Measurements from ENCODE around the gene INPP4B.
A peak's percentile ranks its signal among the peaks of the same experiment; 100 is the strongest.
"Not testable (repeated sequence)": the region's sequence is repeated elsewhere in the genome, so short reads cannot be mapped to it uniquely, and the experiment has no call there.

The INPP4B gene

DNA sequence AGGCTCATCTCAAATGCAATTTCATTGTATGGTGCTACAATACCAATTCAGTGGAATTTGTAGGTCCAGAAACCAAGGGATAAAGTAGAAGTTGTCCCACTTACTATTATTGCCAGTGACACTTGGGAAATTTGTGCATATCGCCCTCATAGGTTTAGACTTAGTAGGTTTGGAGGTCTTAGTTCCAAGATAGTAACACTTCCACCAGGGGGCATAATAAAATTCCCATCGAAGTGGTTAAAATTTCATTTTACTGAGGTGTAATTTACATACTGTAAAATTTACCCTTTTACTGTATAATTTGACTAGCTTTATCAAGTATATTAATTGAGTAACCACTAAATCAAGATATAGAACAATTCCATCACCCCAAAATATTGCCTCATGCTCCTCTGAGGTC lies 174.6 kb downstream of the INPP4B start:
- no peak for DNase-seq

DNA sequence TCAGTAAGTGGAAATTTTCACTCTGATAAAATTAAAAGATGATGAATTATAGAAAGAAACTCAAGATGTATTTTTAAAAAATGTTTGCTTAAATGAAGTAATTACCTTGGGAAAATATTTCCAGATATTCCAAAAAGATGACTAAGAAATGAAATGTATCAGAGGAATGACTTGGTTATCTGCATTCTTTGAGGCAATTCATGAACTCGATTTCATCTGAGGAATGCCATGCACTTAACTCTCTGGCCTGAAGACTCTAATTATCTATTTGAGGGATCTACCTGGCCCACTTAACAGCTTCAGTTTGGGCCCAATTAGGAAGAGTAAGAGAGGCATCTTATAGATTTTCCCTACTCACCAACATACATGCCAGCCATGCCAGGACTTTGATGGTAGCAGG lies 182.3 kb downstream of the INPP4B start:
- no peak for DNase-seq

GRCh38 chr4:142660728-142661127 lies 185.4 kb downstream of the INPP4B start:
- peak in 1 of 2 experiments; percentile 2 for DNase-seq

DNA sequence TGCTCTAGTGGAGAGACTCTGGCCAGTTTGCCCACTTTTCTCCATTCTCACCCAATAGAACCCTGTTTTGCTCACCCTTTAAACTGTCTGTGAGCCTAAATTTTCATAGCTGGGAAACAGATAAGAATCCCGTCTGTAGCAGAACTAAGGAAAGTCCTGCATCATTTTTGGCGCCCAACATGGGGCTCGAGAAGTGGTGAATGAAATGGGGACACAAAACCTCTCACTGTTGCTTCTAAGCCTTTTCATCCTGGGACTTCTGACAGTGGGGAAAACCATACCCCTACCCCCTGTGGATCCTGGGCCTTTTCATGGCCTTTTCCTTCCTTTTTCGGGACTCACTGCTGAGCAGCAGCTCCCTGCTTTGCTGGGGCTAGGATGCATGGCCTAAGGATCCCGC lies 189.9 kb downstream of the INPP4B start:
- DNase-seq = no peak

GRCh38 chr4:142648378-142648777 lies 197.7 kb downstream of the INPP4B start:
- DNase-seq = no peak

GRCh38 chr4:142645475-142646108 lies 200.5 kb downstream of the INPP4B start:
- DNase-seq = no peak

GRCh38 chr4:142644628-142645027 lies 201.5 kb downstream of the INPP4B start:
- not testable (repeated sequence) for DNase-seq

GRCh38 chr4:142637614-142638013 lies 208.5 kb downstream of the INPP4B start:
- DNase-seq = no peak

- no peak for DNase-seq
Observed at GRCh38 chr4:142631836-142632235, 214.3 kb downstream of the INPP4B start.

DNA sequence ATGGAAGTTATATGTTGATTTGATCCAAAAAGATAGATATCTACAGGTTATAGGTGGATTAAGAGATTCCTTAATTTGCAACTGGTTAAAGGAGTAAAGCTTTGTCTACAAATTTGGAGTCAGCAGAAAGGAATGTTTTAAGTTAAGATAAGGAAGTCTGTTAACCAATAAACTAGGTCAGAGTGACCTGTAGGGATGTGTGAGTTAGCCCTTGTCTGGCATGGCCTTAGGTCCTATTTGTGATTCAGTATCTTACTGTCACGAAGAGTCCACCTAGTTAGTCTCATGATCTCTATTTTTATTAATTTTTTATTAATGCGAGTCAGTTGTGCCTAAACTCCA lies 230.8 kb downstream of the INPP4B start:
- DNase-seq = no peak

DNA sequence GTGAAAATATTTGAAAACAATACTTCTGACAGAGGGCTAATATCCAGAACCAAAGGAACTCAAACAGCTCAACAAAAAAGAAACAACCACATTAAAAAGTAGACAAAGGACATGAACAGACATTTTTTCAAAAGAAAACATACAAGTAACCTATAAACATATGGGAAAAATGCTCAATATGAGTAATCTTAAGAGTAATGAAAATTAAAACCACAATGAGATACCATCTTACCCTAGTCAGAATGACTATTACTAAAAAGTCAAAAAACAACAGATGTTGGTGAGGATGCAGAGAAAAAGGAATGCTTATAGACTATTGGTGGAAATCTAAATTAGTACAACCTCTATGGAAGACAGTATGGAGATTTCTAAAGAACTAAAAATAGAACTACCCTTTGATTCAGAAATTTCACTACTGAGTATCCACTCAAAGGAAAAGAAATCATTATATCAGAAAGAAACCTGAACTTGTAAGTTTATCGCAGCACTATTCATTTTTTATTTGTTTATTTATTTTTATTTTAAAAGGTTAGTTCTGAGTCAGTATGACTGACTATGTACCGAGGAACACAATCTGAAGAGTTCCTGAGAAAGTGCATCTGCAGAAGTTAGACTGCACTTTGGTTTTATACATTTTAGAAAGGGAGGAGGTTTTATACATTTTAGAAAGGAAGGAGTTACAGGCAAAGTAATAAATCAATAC lies 231.3 kb downstream of the INPP4B start:
- DNase-seq = no peak

DNA sequence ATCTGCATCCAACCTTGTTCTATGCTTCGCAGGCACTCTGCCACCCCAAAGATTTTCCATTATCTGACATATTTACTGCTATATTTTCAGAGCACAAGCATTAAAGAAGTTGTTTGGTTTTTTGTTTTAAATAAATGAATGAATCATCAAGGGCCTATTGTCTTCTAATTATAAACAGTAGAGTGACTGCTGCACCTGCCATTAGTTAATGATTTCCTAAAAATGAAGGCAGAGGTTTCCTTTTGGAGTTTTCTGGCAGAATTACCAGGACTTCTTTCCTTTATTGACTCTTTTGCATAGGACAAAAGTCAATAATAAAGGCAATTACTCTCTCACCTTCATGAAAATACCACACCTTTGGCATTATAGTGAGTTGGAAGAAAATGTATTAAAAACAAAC lies 238.1 kb downstream of the INPP4B start:
- no peak for DNase-seq

- DNase-seq = no peak
Observed at GRCh38 chr4:142600952-142601351, 245.1 kb downstream of the INPP4B start.

GRCh38 chr4:142598132-142598531 lies 248.0 kb downstream of the INPP4B start:
- no peak for DNase-seq

- no peak for DNase-seq
Observed at GRCh38 chr4:142596595-142596994, 249.5 kb downstream of the INPP4B start.

DNA sequence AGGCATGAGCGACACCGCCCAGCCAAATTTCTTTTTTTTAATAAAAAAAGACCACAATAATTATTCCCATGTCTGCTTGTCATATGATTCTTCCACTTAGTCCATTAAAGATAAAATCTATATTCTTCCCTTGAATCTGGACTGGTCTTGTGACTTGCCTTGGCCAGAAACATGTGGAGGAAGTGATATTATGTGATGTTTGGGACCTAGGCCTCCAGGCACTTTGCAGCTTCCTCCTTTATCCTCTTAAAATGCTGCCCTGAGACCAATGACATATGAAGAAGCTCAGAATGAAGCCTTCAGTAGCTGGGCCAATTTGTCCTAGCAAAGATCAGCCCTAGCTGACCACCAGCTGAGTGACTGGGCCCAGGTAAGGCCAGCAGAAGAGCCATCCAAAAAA lies 250.0 kb downstream of the INPP4B start:
- DNase-seq = no peak

DNA sequence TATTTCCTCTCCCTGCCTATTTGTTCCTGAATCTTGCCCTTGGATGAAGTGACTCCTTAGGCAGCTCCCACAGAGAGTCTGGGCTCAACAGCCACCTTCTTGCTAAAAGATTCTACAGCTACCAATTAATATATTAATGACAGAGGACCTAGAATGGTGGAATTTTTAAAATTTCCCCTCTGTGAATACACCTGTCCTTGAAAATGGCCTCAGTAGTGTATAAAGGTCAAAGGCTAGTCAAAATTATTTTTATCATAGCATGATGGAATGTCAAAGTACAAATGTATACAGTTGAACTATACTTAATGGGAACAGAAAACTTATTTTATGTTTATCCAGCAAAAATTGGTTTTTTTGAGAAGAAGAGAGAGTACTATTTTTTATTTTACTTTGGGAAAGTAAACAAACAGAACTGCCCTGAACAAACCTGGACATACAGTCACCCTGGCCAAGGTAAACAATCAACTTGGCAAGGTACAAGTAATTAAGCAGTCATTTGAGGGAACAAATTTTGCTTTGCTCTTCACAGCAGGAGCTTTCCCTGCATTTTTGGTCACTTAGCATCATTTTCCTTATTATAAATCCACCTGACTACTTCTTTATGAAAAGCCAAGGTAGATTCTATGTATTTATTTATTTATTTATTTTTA lies 250.8 kb downstream of the INPP4B start:
- DNase-seq = no peak

GRCh38 chr4:142585411-142585810 lies 260.7 kb downstream of the INPP4B start:
- DNase-seq = no peak

DNA sequence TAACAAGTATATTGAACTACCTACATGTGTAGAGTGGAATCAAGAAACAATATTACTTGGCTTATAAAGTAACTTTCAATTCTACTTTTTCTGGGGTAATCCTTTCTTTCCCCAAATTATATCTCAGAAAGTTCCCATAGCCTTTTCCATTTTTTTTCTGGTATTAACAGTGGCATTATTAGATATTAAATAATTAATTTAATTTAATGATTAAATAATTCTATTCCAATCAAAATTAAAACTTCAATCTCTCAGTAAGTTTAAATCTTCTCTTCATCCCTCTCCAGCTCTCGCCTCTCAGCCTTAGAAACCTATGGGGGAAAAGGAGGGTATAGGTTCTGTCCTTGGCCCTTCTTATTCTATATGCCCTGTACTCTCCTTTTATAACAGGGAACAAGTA lies 262.4 kb downstream of the INPP4B start:
- no peak for DNase-seq

GRCh38 chr4:142582340-142582739 lies 263.8 kb downstream of the INPP4B start:
- DNase-seq = no peak

DNA sequence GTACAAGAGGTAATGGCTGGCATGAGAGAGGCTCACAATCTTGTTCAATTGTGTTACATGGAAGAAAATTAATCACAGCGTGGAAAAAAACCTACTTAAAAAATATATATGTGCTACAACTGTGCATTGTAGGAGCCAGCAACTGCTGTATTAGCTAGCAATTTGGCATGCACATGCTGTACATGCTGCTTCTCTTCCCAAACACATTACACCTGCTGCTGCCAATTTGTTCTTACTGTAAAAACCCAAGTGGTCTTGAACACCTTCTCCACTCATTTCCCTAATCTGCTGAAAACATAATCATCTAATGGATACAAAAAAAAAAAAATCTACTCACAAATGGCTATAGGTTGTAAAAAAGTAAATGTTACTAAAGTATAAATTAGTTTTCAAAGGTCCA lies 264.2 kb downstream of the INPP4B start:
- no peak for DNase-seq

DNA sequence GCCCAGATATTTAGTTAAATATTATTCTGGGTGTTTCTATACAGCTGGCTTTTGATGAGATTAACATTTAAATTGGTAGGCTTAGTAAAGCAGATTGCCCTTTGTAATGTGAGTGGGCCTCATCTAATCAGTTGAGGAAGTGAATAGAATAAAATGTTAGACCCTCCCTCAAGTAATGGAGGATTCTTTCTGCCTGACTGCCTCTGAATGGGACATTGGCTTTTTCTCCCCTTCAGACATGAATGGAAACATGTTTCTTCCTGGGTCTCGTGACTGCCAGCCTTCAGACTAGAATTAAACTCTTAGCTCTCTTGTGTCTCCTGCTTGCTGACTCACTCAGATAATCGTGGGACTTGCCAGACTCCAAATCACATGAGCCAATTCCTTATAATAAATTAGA lies 266.7 kb downstream of the INPP4B start:
- DNase-seq = no peak

GRCh38 chr4:142574306-142574705 lies 271.8 kb downstream of the INPP4B start:
- DNase-seq = no peak

- DNase-seq = no peak
Observed at GRCh38 chr4:142572071-142572470, 274.0 kb downstream of the INPP4B start.

All from NCI-H526 (cell line).